Measurements from ENCODE around the gene TMBIM1. TPM values are rescaled to one million over a fixed set of nuclear protein-coding genes. Genes with fewer than 3 reads are reported as not detected.
"Not testable (repeated sequence)": the region's sequence is repeated elsewhere in the genome, so short reads cannot be mapped to it uniquely, and the experiment has no call there.

The TMBIM1 gene
- polyA plus RNA-seq, 1 donor = 85.4 TPM

- DNase-seq = no peak
These were observed 25.5 kb upstream of the TMBIM1 start for GRCh38 chr2:218317835-218318234.

- no peak for DNase-seq
These were observed 25.0 kb upstream of the TMBIM1 start for GRCh38 chr2:218317303-218317630.

GRCh38 chr2:218315397-218315796, 23.1 kb upstream of the TMBIM1 start:
- DNase-seq = no peak

GRCh38 chr2:218314764-218315163, 22.5 kb upstream of the TMBIM1 start:
- not testable (repeated sequence) for DNase-seq

- no peak for DNase-seq
These were observed 21.1 kb upstream of the TMBIM1 start for GRCh38 chr2:218313356-218313755.

- DNase-seq = no peak
These were observed 20.0 kb upstream of the TMBIM1 start for GRCh38 chr2:218312267-218312756.

GRCh38 chr2:218311541-218312266, 19.4 kb upstream of the TMBIM1 start:
- not testable (repeated sequence) for DNase-seq

- no peak for DNase-seq
These were observed 18.7 kb upstream of the TMBIM1 start for GRCh38 chr2:218310853-218311540.

- no peak for DNase-seq
These were observed 15.2 kb upstream of the TMBIM1 start for GRCh38 chr2:218307415-218308090.

GRCh38 chr2:218306184-218306920, 14.0 kb upstream of the TMBIM1 start:
- no peak for DNase-seq

- DNase-seq = no peak
These were observed 13.1 kb upstream of the TMBIM1 start for GRCh38 chr2:218305383-218305782.

GRCh38 chr2:218301176-218301819, 9.0 kb upstream of the TMBIM1 start:
- DNase-seq = peak; percentile 82

GRCh38 chr2:218300141-218300540, 7.8 kb upstream of the TMBIM1 start:
- DNase-seq = no peak

GRCh38 chr2:218298314-218298875, 6.1 kb upstream of the TMBIM1 start:
- no peak for DNase-seq

- no peak for DNase-seq
These were observed 4.5 kb upstream of the TMBIM1 start for GRCh38 chr2:218296847-218297246.

GRCh38 chr2:218296200-218296599, 3.9 kb upstream of the TMBIM1 start:
- DNase-seq = no peak

GRCh38 chr2:218295029-218295428, 2.7 kb upstream of the TMBIM1 start:
- DNase-seq = no peak

- DNase-seq = no peak
These were observed 2.2 kb upstream of the TMBIM1 start for GRCh38 chr2:218294430-218295022.

GRCh38 chr2:218293715-218294429, 1.6 kb upstream of the TMBIM1 start:
- DNase-seq = no peak

- no peak for DNase-seq
These were observed 820 bp downstream of the TMBIM1 start for GRCh38 chr2:218291318-218292047.

Data from hindlimb muscle (tissue), 1 donor.